ENCODE data around the gene RALGAPA1.

DNA sequence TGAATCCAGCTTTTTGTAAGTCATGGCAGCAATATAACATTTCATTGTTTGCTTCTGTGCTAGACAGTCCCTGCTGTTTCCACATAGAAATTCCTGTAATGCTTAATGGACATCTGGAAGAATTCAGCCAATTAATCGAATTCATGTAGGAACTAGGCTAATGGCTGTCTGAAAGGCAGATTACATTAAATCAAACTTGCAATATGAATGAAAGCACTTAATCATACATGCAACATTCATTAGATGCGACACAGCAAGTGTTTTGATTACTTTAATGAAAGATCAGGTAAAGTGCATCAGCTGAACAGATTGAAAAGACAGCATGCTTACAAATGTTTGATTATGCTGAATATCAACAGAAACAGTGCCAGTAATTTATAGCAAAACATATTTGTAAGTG lies 299.2 kb downstream of the RALGAPA1 start:
- TF ChIP-seq, protein P1, sequence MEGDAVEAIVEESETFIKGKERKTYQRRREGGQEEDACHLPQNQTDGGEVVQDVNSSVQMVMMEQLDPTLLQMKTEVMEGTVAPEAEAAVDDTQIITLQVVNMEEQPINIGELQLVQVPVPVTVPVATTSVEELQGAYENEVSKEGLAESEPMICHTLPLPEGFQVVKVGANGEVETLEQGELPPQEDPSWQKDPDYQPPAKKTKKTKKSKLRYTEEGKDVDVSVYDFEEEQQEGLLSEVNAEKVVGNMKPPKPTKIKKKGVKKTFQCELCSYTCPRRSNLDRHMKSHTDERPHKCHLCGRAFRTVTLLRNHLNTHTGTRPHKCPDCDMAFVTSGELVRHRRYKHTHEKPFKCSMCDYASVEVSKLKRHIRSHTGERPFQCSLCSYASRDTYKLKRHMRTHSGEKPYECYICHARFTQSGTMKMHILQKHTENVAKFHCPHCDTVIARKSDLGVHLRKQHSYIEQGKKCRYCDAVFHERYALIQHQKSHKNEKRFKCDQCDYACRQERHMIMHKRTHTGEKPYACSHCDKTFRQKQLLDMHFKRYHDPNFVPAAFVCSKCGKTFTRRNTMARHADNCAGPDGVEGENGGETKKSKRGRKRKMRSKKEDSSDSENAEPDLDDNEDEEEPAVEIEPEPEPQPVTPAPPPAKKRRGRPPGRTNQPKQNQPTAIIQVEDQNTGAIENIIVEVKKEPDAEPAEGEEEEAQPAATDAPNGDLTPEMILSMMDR (IDR thresholded peaks at IDR 0.05) = no peak
- no peak for TF ChIP-seq POLR2A (IDR thresholded peaks at IDR 0.05)
